ENCODE results near the gene PRPS1L1. TPM values are rescaled to one million over a fixed set of nuclear protein-coding genes. Genes with fewer than 3 reads are reported as not detected.
A peak's percentile ranks its signal among the peaks of the same experiment; 100 is the strongest.

Gene PRPS1L1
- polyA plus RNA-seq, 3 donors: not detected

DNA sequence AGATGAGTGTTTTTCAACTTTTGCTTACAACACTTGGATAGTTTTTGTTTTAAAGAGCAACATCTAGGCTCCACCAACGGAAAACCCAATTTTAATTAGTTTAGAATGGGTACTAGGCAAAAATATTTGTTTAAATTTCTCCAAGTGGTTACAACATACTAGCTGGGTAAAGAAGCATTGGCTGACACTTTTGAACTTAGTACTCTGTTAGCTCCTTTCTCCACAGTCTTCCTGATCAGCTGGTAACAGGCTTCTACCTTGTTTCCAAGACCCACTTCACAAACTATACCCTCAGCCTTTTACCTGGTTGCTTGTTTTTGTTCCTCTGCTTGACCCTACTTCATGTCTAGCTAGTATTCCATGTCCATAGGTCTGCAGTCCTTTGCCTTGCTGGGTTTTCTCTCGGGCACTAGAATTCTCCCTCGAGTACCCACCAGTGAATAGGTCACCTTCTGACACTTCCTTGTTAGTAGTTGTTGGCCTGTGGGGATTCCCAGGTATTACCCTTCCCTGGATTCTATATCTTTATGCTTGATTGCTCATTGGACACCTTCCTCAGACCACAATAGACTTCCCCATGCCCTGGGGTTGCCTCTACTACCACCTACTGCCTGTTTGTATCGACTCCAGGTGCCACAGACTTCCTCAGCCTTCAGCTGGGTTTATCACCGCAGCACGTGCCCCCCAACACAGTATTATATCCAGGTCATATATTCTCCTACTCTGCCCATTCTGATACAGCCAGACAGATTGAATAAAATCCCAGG is 42.0 kb downstream of the PRPS1L1 start:
- H3K36me3 ChIP-seq (replicated peaks in 1 of 2; ENCODE audit: control insufficient read depth in 1 of 2, insufficient read depth in 2 of 2, low read length in 2 of 2): no peaks in the 10 kb centered on the region
- WGBS (ENCODE audit: insufficient coverage): 63% methylated on average over 1 of the region's 6 CpGs
- H3K4me1 Mint-ChIP-seq: peaks cover 12% of the 10 kb centered on the region
- H2AFZ ChIP-seq (ENCODE audit: insufficient read depth, low read depth, low read length, poor library complexity, severe bottlenecking): no peak overlapping the region
- no peak overlapping the region for H3K4me2 ChIP-seq (replicated peaks; ENCODE audit: extremely low read depth, low read length, poor library complexity, severe bottlenecking)
- no peaks in the 10 kb centered on the region for H4K20me1 ChIP-seq (ENCODE audit: insufficient read depth, low read length)
- H3K4me1 ChIP-seq (ENCODE audit: control insufficient read depth in 1 of 2, insufficient read depth in 2 of 2, low read length in 2 of 2): peaks cover 7 to 14% of the 10 kb centered on the region in 2 donors
- no peak overlapping the region for H3K4me3 Mint-ChIP-seq
- H3K27me3 Mint-ChIP-seq (ENCODE audit: low read depth in 3 of 3): no peaks in the 10 kb centered on the region
- no peak overlapping the region for H3K27ac ChIP-seq (ENCODE audit: low read depth in 1 of 2, low read length in 2 of 2)
- H3K4me3 ChIP-seq (replicated peaks in 1 of 3; ENCODE audit: low read depth in 2 of 3, low read length in 3 of 3): no peak overlapping the region
- no peaks in the 10 kb centered on the region for H3K27me3 ChIP-seq (ENCODE audit: control insufficient read depth in 2 of 2, insufficient read depth in 2 of 2, low read length in 2 of 2)
- no peaks in the 10 kb centered on the region for H3K9me3 ChIP-seq (replicated peaks in 1 of 2; ENCODE audit: control insufficient read depth in 1 of 2, insufficient read depth in 1 of 2, low read length in 2 of 2)
- H3K9ac ChIP-seq (ENCODE audit: insufficient read depth, low read length, poor library complexity, severe bottlenecking): no peak overlapping the region
- peaks cover 0 to 9% (median 0%) of the 10 kb centered on the region in 7 donors for H3K9me3 Mint-ChIP-seq
- intact Hi-C loops (cut with micrococcal nuclease): no loop called here
- peak in 1 of 3 donors; percentile 11 for DNase-seq
- TF ChIP-seq, protein P1, sequence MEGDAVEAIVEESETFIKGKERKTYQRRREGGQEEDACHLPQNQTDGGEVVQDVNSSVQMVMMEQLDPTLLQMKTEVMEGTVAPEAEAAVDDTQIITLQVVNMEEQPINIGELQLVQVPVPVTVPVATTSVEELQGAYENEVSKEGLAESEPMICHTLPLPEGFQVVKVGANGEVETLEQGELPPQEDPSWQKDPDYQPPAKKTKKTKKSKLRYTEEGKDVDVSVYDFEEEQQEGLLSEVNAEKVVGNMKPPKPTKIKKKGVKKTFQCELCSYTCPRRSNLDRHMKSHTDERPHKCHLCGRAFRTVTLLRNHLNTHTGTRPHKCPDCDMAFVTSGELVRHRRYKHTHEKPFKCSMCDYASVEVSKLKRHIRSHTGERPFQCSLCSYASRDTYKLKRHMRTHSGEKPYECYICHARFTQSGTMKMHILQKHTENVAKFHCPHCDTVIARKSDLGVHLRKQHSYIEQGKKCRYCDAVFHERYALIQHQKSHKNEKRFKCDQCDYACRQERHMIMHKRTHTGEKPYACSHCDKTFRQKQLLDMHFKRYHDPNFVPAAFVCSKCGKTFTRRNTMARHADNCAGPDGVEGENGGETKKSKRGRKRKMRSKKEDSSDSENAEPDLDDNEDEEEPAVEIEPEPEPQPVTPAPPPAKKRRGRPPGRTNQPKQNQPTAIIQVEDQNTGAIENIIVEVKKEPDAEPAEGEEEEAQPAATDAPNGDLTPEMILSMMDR (IDR thresholded peaks at IDR 0.05): no peak
- H3K79me2 ChIP-seq (ENCODE audit: insufficient read depth, low read length): no peaks in the 10 kb centered on the region
- H3K27ac Mint-ChIP-seq: peak overlapping the region in 3 of 7 donors; percentile 25 to 66 (median 55)
- H3K36me3 Mint-ChIP-seq: no peaks in the 10 kb centered on the region

GRCh38 chr7:17984288-17984687 is 43.4 kb downstream of the PRPS1L1 start:
- intact Hi-C loops (cut with micrococcal nuclease): no loop called here
- no peaks in the 10 kb centered on the region for H3K27me3 ChIP-seq (ENCODE audit: control insufficient read depth in 2 of 2, insufficient read depth in 2 of 2, low read length in 2 of 2)
- no peaks in the 10 kb centered on the region for H3K36me3 ChIP-seq (replicated peaks in 1 of 2; ENCODE audit: control insufficient read depth in 1 of 2, insufficient read depth in 2 of 2, low read length in 2 of 2)
- H3K36me3 Mint-ChIP-seq: no peaks in the 10 kb centered on the region
- no peak overlapping the region for H3K9ac ChIP-seq (ENCODE audit: insufficient read depth, low read length, poor library complexity, severe bottlenecking)
- no CpG with 5 or more reads among the region's 1 CpG for WGBS (ENCODE audit: insufficient coverage)
- TF ChIP-seq, protein P1 (IDR thresholded peaks at IDR 0.05): no peak
- peaks cover 7 to 14% of the 10 kb centered on the region in 2 donors for H3K4me1 ChIP-seq (ENCODE audit: control insufficient read depth in 1 of 2, insufficient read depth in 2 of 2, low read length in 2 of 2)
- DNase-seq: no peak
- H3K27me3 Mint-ChIP-seq (ENCODE audit: low read depth in 3 of 3): peaks cover 0 to 1% (median 0%) of the 10 kb centered on the region in 3 donors
- H2AFZ ChIP-seq (ENCODE audit: insufficient read depth, low read depth, low read length, poor library complexity, severe bottlenecking): no peak overlapping the region
- no peaks in the 10 kb centered on the region for H3K79me2 ChIP-seq (ENCODE audit: insufficient read depth, low read length)
- no peaks in the 10 kb centered on the region for H3K9me3 ChIP-seq (replicated peaks in 1 of 2; ENCODE audit: control insufficient read depth in 1 of 2, insufficient read depth in 1 of 2, low read length in 2 of 2)
- peak overlapping the region; percentile 43 to 94 (median 90) for H3K27ac Mint-ChIP-seq
- no peak overlapping the region for H3K4me3 ChIP-seq (replicated peaks in 1 of 3; ENCODE audit: low read depth in 2 of 3, low read length in 3 of 3)
- no peak overlapping the region for H3K4me2 ChIP-seq (replicated peaks; ENCODE audit: extremely low read depth, low read length, poor library complexity, severe bottlenecking)
- H3K4me3 Mint-ChIP-seq: no peak overlapping the region
- no peaks in the 10 kb centered on the region for H4K20me1 ChIP-seq (ENCODE audit: insufficient read depth, low read length)
- peaks cover 10% of the 10 kb centered on the region for H3K4me1 Mint-ChIP-seq
- H3K9me3 Mint-ChIP-seq: peaks cover 0 to 9% (median 0%) of the 10 kb centered on the region in 7 donors
- H3K27ac ChIP-seq (ENCODE audit: low read depth in 1 of 2, low read length in 2 of 2): peak overlapping the region in 1 of 2 donors; percentile 87
